WTC11 (cell line): ENCODE results near the gene TRPV5. TPM values are rescaled to one million over a fixed set of nuclear protein-coding genes. Genes with fewer than 3 reads are reported as not detected.

ENCODE experiments used
- ATAC-seq: fragments of 200-7000 bp; cut with Tn5 transposase; 2 replicates; pipeline ENCODE4 v1.10.0; 2021; ENCODE audit warnings: mild to moderate bottlenecking, moderate library complexity
- CTCF ChIA-PET: fragments of 300-600 bp; sonication (Branson Sonifier 250); formaldehyde crosslinking; loops from one replicate; lab custom pipeline; 2021; ENCODE audit warnings: antibody characterized with exemption; lab: Charles Lee
- POLR2A ChIA-PET: fragments of 350-600 bp; sonication (Branson Sonifier 250); formaldehyde crosslinking; loops from one replicate; lab custom pipeline; 2021; ENCODE audit warnings: antibody characterized with exemption; lab: Charles Lee
- DNase-seq: peaks from one replicate; pipeline ENCODE4 v3.0.0; 2021; ENCODE audit warnings: low spot score
- H3K27ac Mint-ChIP-seq: 2 replicates; pipeline ENCODE4 v1.8.0; 2021; ENCODE audit warnings: mixed read lengths
- H3K27me3 Mint-ChIP-seq: 2 replicates; pipeline ENCODE4 v1.8.0; 2021; ENCODE audit warnings: low read depth, mild to moderate bottlenecking, moderate library complexity, mixed read lengths
- H3K36me3 Mint-ChIP-seq: 2 replicates; pipeline ENCODE4 v1.8.0; 2021; ENCODE audit warnings: mixed read lengths
- H3K4me1 Mint-ChIP-seq: 2 replicates; pipeline ENCODE4 v1.8.0; 2022; ENCODE audit warnings: mixed read lengths
- H3K4me3 Mint-ChIP-seq: 2 replicates; pipeline ENCODE4 v1.8.0; 2021; ENCODE audit warnings: mild to moderate bottlenecking, moderate library complexity, mixed read lengths
- H3K9me3 Mint-ChIP-seq: 2 replicates; pipeline ENCODE4 v1.8.0; 2021; ENCODE audit warnings: mixed read lengths
- AFF4 ChIP-seq: sonication (generic); formaldehyde crosslinking; IDR thresholded peaks from 2 replicates; pipeline ENCODE4 v1.8.1; 2023; ENCODE audit warnings: mild to moderate bottlenecking, missing genetic modification reagents, borderline replicate concordance
- CDX4 ChIP-seq: fragments of 250-450 bp; sonication (Bioruptor Pico); IDR thresholded peaks from 2 replicates; pipeline ENCODE4 v1.9.0; 2021; ENCODE audit warnings: moderate library complexity, mild to moderate bottlenecking, inconsistent platforms, borderline replicate concordance
- E2F5 ChIP-seq: sonication (generic); formaldehyde crosslinking; IDR thresholded peaks from 2 replicates; pipeline ENCODE4 v1.8.1; 2022; ENCODE audit warnings: mild to moderate bottlenecking, moderate library complexity, missing genetic modification reagents
- HMGXB4 ChIP-seq: sonication (generic); formaldehyde crosslinking; IDR thresholded peaks from 2 replicates; pipeline ENCODE4 v1.8.1; 2023; ENCODE audit warnings: mild to moderate bottlenecking, moderate library complexity, missing genetic modification reagents
- IRF2 ChIP-seq: sonication (generic); formaldehyde crosslinking; IDR thresholded peaks from 2 replicates; pipeline ENCODE4 v1.8.0; 2022; ENCODE audit warnings: low read depth, missing genetic modification reagents, borderline replicate concordance
- MAX ChIP-seq: sonication (generic); formaldehyde crosslinking; IDR thresholded peaks from 2 replicates; pipeline ENCODE4 v1.8.0; 2022; ENCODE audit warnings: mild to moderate bottlenecking, missing genetic modification reagents
- MLX ChIP-seq: sonication (generic); formaldehyde crosslinking; IDR thresholded peaks from 2 replicates; pipeline ENCODE4 v1.8.1; 2023; ENCODE audit warnings: mild to moderate bottlenecking, missing genetic modification reagents, moderate library complexity
- MYBL2 ChIP-seq: sonication (generic); formaldehyde crosslinking; IDR thresholded peaks from 2 replicates; pipeline ENCODE4 v1.8.1; 2023; ENCODE audit warnings: mild to moderate bottlenecking, moderate library complexity, missing genetic modification reagents
- NFYB ChIP-seq: sonication (generic); formaldehyde crosslinking; conservative IDR thresholded peaks from 2 replicates; pipeline ENCODE4 v1.8.0; 2022; ENCODE audit warnings: low read depth, missing genetic modification reagents
- SOX15 ChIP-seq: fragments of 250-450 bp; sonication (Bioruptor Pico); IDR thresholded peaks from 2 replicates; pipeline ENCODE4 v1.9.0; 2021; ENCODE audit warnings: mild to moderate bottlenecking
- TEAD4 ChIP-seq: sonication (generic); formaldehyde crosslinking; IDR thresholded peaks from 2 replicates; pipeline ENCODE4 v1.8.0; 2022; ENCODE audit warnings: mild to moderate bottlenecking, missing genetic modification reagents
- USF1 ChIP-seq: sonication (generic); formaldehyde crosslinking; IDR thresholded peaks from 2 replicates; pipeline ENCODE4 v1.8.0; 2022; ENCODE audit warnings: mild to moderate bottlenecking, missing genetic modification reagents
- ZBTB43 ChIP-seq: sonication (generic); formaldehyde crosslinking; IDR thresholded peaks from 2 replicates; pipeline ENCODE4 v1.8.1; 2023; ENCODE audit warnings: mild to moderate bottlenecking, missing genetic modification reagents
- ZNF121 ChIP-seq: sonication (generic); formaldehyde crosslinking; IDR thresholded peaks from 2 replicates; pipeline ENCODE4 v1.8.0; 2023; ENCODE audit warnings: missing genetic modification reagents
- ZNF317 ChIP-seq: sonication (generic); formaldehyde crosslinking; IDR thresholded peaks from 2 replicates; pipeline ENCODE4 v1.8.1; 2023; ENCODE audit warnings: low read depth, mild to moderate bottlenecking, moderate library complexity, missing genetic modification reagents, borderline replicate concordance
- ZNF423 ChIP-seq: fragments of 250-450 bp; sonication (Bioruptor Pico); IDR thresholded peaks from 2 replicates; pipeline ENCODE4 v2.1.2; 2022; ENCODE audit warnings: mild to moderate bottlenecking, moderate library complexity
- total RNA-seq: library from RNA; stranded (reverse); gene quantifications from 3 replicates; pipeline ENCODE4 v1.2.3, GENCODE V29; 2021

Gene TRPV5
- total RNA-seq, 1 experiment from 2014 or later: not detected

- TF ChIP-seq ZNF423 (CRISPR knock-in tag) (no peak), SOX15 (no peak), IRF2 (CRISPR knock-in tag) (no peak), USF1 (CRISPR knock-in tag) (no peak), NFYB (CRISPR knock-in tag) (no peak), HMGXB4 (CRISPR knock-in tag) (no peak), E2F5 (no peak), TEAD4 (no peak), MAX (CRISPR knock-in tag) (no peak), ZNF121 (CRISPR knock-in tag) (no peak), MYBL2 (CRISPR knock-in tag) (no peak)
- 0 out of 2 replicates have a peak, but pooled peaks cover 2% of the 10 kb centered on the region for H3K4me1 Mint-ChIP-seq
- no peak for ATAC-seq
- H3K9me3 Mint-ChIP-seq: peaks cover 24% of the 10 kb centered on the region
- POLR2A ChIA-PET: no interaction called here
- CTCF ChIA-PET: interaction anchor here (0.9 to 2.4 kb wide), 19 partner anchors 9 to 305 kb away, joined by 3 to 12 read pairs (median 4); partner anchors contain the start of genes LLCFC1 and TRPV6
- H3K27ac Mint-ChIP-seq: no peak overlapping the region
- no peak overlapping the region for H3K4me3 Mint-ChIP-seq
- peaks cover 19% of the 10 kb centered on the region for H3K36me3 Mint-ChIP-seq
- H3K27me3 Mint-ChIP-seq: peaks cover 3% of the 10 kb centered on the region; the same call in 1 of the 2 replicates
- DNase-seq: no peak
These were observed 23.5 kb downstream of the TRPV5 start for GRCh38 chr7:142910031-142910433.

- Mint-ChIP-seq H3K4me3 (no peak overlapping the region), H3K9me3 (peaks cover 30% of the 10 kb centered on the region), H3K27ac (no peak overlapping the region), H3K36me3 (peaks cover 25% of the 10 kb centered on the region), H3K4me1 (0 out of 2 replicates have a peak, but pooled peaks cover 2% of the 10 kb centered on the region), H3K27me3 (peaks cover 3% of the 10 kb centered on the region; the same call in 1 of the 2 replicates)
- ATAC-seq: peak; percentile 98
- CTCF ChIA-PET: interaction anchor here (0.7 to 2.4 kb wide), 20 partner anchors 10 to 306 kb away, joined by 3 to 12 read pairs (median 4); partner anchors contain the start of genes LLCFC1 and TRPV6
- POLR2A ChIA-PET: no interaction called here
- DNase-seq: no peak
- TF ChIP-seq ZNF423 (CRISPR knock-in tag) (no peak), ZNF317 (no peak), MLX (CRISPR knock-in tag) (no peak)
These were observed 24.3 kb downstream of the TRPV5 start for GRCh38 chr7:142908921-142909890.

- Mint-ChIP-seq H3K27me3 (peaks cover 3% of the 10 kb centered on the region; the same call in 1 of the 2 replicates), H3K4me1 (0 out of 2 replicates have a peak, but pooled peaks cover 2% of the 10 kb centered on the region), H3K4me3 (no peak overlapping the region), H3K27ac (no peak overlapping the region), H3K36me3 (peaks cover 30% of the 10 kb centered on the region), H3K9me3 (peaks cover 32% of the 10 kb centered on the region)
- DNase-seq (no peak), ATAC-seq (no peak)
- POLR2A ChIA-PET: no interaction called here
- CTCF ChIA-PET: no interaction called here
- TF ChIP-seq CDX4 (no peak), AFF4 (no peak), ZBTB43 (CRISPR knock-in tag) (no peak)
These were observed 25.3 kb downstream of the TRPV5 start for GRCh38 chr7:142908290-142908689.
